Hepatocyte (in vitro differentiated cells): ENCODE measurements around the gene SPATS2.

Experiments
- EZH2phosphoT487 ChIP-seq: fragments of 200-600 bp; sonication (generic); IDR thresholded peaks from one replicate; pipeline ENCODE4 v1.6.1; 2018; ENCODE audit warnings: antibody characterized with exemption, mild to moderate bottlenecking, low read depth, moderate library complexity; ENCODE audit not compliant: unreplicated experiment, severe bottlenecking
- TF ChIP-seq, protein P1 (sequence below): fragments of 200-600 bp; sonication (generic); IDR thresholded peaks from 2 replicates; pipeline ENCODE4 v1.5.1; 2016; ENCODE audit warnings: antibody characterized with exemption, mild to moderate bottlenecking; ENCODE audit not compliant: poor library complexity

DNA sequence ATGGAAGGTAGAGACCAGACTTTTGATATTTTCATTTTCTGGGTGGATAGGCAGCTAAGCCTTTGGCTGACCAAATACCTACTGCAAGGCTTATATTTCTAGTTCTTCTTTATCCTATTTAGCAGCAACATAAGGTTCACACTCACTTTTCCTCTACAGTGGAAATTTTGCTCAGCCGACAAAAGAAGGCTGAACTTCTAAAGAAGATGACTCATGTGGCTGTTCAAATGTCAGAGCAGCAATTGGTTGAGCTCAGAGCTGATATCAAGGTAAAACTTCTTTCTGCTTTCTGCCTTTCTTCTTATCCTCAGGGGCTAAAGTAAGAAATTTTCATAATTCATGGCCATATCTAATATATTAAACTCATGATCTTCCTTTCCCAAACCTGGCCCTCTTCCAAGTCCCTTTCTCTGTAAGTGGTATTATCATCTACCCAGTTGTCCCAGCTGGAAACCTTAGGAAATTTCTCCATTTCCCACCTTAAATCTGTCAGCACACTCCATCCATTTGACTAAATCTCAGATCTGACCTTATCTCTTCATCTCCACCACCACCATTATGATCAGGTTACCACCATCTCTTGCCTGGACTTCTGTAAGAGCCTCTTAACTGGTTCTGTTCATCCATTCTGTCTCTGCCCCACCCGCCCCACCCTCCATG lies 151.8 kb downstream of the SPATS2 start:
- TF ChIP-seq, protein P1, sequence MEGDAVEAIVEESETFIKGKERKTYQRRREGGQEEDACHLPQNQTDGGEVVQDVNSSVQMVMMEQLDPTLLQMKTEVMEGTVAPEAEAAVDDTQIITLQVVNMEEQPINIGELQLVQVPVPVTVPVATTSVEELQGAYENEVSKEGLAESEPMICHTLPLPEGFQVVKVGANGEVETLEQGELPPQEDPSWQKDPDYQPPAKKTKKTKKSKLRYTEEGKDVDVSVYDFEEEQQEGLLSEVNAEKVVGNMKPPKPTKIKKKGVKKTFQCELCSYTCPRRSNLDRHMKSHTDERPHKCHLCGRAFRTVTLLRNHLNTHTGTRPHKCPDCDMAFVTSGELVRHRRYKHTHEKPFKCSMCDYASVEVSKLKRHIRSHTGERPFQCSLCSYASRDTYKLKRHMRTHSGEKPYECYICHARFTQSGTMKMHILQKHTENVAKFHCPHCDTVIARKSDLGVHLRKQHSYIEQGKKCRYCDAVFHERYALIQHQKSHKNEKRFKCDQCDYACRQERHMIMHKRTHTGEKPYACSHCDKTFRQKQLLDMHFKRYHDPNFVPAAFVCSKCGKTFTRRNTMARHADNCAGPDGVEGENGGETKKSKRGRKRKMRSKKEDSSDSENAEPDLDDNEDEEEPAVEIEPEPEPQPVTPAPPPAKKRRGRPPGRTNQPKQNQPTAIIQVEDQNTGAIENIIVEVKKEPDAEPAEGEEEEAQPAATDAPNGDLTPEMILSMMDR: no peak
- no peak for TF ChIP-seq EZH2phosphoT487
